Stimulated activated naive CD8-positive, alpha-beta T cell treated with anti-CD3 and anti-CD28 coated beads, Interleukin-15, amount 100 ng/mL, for 72 hours (primary cell): ENCODE data around the gene FILIP1L.

Experiments used
- ATAC-seq: fragments of 150-1000 bp; cut with Tn5 transposase; 2 replicates; pipeline ENCODE4 v1.10.0; 2021; ENCODE audit warnings: mild to moderate bottlenecking, moderate library complexity
- DNase-seq, 2 donors: peaks; one replicate each; pipeline ENCODE4 v3.0.0; 2021 to 2022
- H3K27ac Mint-ChIP-seq, 2 donors: one replicate each; pipeline ENCODE4 v1.8.0; 2022; ENCODE audit warnings: mild to moderate bottlenecking in 2 of 2, mixed read lengths in 2 of 2, moderate library complexity in 2 of 2
- H3K27me3 Mint-ChIP-seq: one replicate; pipeline ENCODE4 v1.8.0; 2022; ENCODE audit warnings: mixed read lengths
- H3K4me1 Mint-ChIP-seq: one replicate; pipeline ENCODE4 v1.8.0; 2022; ENCODE audit warnings: mild to moderate bottlenecking, mixed read lengths
- H3K4me3 Mint-ChIP-seq, 2 donors: one replicate each; pipeline ENCODE4 v1.8.0; 2022; ENCODE audit warnings: mild to moderate bottlenecking in 2 of 2, mixed read lengths in 2 of 2, moderate library complexity in 1 of 2
- H3K9me3 Mint-ChIP-seq, 2 donors: one replicate each; pipeline ENCODE4 v1.8.0; 2022; ENCODE audit warnings: mixed read lengths in 2 of 2

FILIP1L gene

GRCh38 chr3:100108464-100109079, 5.7 kb downstream of the FILIP1L start:
- H3K27ac Mint-ChIP-seq, result no peak overlapping the region
- ATAC-seq (no peak), DNase-seq (no peak)
- H3K27me3 Mint-ChIP-seq, result no peaks in the 10 kb centered on the region
- H3K4me3 Mint-ChIP-seq, result no peak overlapping the region
- no peaks in the 10 kb centered on the region for H3K9me3 Mint-ChIP-seq
- peaks cover 53% of the 10 kb centered on the region for H3K4me1 Mint-ChIP-seq

DNA sequence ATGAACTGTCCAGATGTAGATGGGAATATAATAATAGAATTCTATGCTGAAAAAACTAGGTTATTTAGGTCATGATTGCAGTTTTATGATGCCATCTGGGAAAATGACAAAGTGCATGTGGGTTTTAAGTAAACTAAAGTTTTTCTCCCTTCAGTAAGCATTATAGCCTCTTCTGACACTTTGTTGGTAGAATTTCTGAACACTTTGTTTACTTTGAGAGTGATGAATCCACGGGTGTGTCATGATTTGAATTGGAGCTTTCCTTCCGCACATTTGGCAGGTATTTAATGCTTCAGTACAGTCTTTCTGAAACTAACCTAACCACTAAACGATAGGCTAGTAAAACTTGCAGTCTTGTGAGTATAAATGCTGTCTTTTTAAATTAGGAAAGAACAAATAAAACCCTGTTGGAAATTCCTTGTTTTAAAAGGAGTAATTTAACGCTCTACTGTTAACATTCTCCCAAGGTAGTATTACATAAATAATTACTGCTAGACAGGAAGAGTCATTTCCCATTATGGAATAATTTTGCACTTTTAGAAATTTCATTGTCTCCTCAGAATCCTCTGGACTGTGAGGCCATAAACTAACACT, 7.0 kb downstream of the FILIP1L start:
- Mint-ChIP-seq H3K4me1 (peaks cover 65% of the 10 kb centered on the region), H3K4me3 (no peak overlapping the region), H3K9me3 (no peaks in the 10 kb centered on the region), H3K27ac (no peak overlapping the region), H3K27me3 (no peaks in the 10 kb centered on the region)
- DNase-seq, result no peak
- no peak for ATAC-seq

GRCh38 chr3:100106531-100107141, 7.7 kb downstream of the FILIP1L start:
- H3K27me3 Mint-ChIP-seq, result no peaks in the 10 kb centered on the region
- ATAC-seq, result no peak
- DNase-seq, result no peak
- peaks cover 65% of the 10 kb centered on the region for H3K4me1 Mint-ChIP-seq
- peak overlapping the region; percentile 100 for H3K27ac Mint-ChIP-seq
- H3K4me3 Mint-ChIP-seq, result peak overlapping the region in 1 of 2 donors; percentile 26
- H3K9me3 Mint-ChIP-seq, result no peaks in the 10 kb centered on the region

DNA sequence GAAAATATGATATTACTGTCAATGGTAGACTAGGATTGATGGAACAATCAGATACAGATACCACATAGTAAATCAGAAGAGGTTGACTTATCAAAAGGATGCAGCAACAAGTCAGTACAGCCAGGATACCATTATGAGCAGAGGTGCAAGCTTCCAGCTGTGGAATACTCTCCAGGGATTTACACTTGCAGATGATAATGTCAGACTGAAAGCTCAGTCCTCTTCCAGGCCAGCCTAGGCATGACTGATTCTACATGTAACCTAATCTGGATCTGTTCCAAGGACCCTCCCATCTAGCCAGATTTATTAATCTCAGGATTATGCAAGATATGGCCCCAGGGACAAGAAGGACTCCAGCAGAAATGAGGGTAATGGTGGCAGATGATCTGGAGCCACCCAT, 8.2 kb downstream of the FILIP1L start:
- peaks cover 63% of the 10 kb centered on the region for H3K4me1 Mint-ChIP-seq
- DNase-seq, result no peak
- ATAC-seq, result no peak
- H3K27ac Mint-ChIP-seq, result peak overlapping the region; percentile 100
- no peaks in the 10 kb centered on the region for H3K27me3 Mint-ChIP-seq
- H3K9me3 Mint-ChIP-seq, result peaks cover 0 to 4% of the 10 kb centered on the region in 2 donors
- peak overlapping the region in 1 of 2 donors; percentile 47 for H3K4me3 Mint-ChIP-seq

DNA sequence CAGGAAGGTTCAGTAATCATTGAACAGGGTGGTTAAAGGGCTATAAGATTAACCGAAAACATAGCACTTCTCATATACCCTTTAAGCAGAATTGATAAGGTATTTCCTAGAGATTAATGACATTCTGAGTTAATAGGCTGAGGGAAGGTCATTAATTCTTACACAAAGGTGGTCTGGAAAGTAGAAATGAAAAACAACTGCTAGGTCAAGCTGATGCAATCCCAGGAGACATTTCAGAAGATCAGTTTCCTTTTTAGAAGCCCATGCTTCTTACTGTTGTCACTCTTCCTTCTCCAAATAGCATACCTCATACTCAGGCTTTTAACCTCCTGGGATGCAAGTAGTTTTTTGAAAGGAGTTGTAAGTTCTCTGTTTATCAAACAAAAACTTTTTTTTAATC, 8.8 kb downstream of the FILIP1L start:
- peak in 1 of 2 donors; percentile 37 for DNase-seq
- H3K9me3 Mint-ChIP-seq, result peaks cover 0 to 7% of the 10 kb centered on the region in 2 donors
- H3K27ac Mint-ChIP-seq, result peak overlapping the region; percentile 100
- no peaks in the 10 kb centered on the region for H3K27me3 Mint-ChIP-seq
- peak; percentile 39 for ATAC-seq
- H3K4me3 Mint-ChIP-seq, result peak overlapping the region; percentile 33 to 66
- peaks cover 57% of the 10 kb centered on the region for H3K4me1 Mint-ChIP-seq

- ATAC-seq (no peak), DNase-seq (no peak)
- Mint-ChIP-seq H3K27me3 (no peaks in the 10 kb centered on the region), H3K4me3 (peak overlapping the region; percentile 36 to 66), H3K4me1 (peaks cover 52% of the 10 kb centered on the region), H3K9me3 (peaks cover 0 to 7% of the 10 kb centered on the region in 2 donors), H3K27ac (peak overlapping the region; percentile 100)
Measured at GRCh38 chr3:100104817-100105413, 9.4 kb downstream of the FILIP1L start.

- Mint-ChIP-seq H3K4me3 (peak overlapping the region; percentile 40 to 66), H3K4me1 (peaks cover 52% of the 10 kb centered on the region), H3K9me3 (peaks cover 0 to 7% of the 10 kb centered on the region in 2 donors), H3K27ac (peak overlapping the region; percentile 100), H3K27me3 (no peaks in the 10 kb centered on the region)
- DNase-seq, result no peak
- no peak for ATAC-seq
Measured at GRCh38 chr3:100104442-100104798, 9.9 kb downstream of the FILIP1L start.

DNA sequence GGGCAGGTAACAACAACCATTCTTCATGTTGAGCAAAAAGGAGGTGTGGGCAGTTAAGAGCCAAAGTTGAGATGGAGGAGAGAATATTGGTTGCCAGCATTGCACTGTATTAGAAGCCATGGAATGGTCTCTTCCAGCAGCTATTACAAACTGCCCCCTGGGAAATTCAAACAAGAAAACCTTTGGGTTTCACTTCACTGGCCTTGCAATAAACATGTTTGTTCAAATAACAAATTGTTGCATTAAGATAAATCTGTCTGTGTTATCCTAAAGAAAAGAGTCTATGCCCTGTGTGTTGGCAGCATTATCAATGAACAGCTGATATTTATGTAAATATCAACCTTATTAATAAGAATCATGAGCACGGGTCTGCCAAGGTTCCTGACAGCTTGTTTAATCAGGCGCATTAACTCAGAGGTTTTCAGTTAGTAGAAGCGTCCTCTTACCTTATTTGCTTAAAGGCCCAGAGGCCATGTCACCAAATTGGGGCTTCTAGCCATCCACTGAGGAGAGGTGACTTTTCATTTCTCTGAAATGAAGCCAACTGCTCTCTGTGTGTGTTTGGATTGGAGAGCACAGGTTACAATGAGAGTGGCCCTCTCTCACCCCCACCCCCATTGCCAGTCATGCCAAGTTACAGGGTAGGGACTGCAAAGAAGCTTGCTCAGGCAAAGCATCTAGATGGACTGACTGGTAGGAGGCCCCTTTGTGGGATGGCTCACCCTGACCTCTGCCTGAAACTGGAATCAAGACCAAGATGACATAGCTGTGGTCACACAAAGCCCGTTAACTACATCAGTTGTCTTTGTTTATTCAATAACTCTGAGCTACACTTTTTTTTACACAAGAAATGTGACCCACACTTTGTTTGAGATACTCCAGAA, 10.5 kb downstream of the FILIP1L start:
- Mint-ChIP-seq H3K4me1 (peaks cover 52% of the 10 kb centered on the region), H3K27ac (peak overlapping the region; percentile 100), H3K27me3 (no peaks in the 10 kb centered on the region), H3K9me3 (peaks cover 0 to 7% of the 10 kb centered on the region in 2 donors), H3K4me3 (peak overlapping the region; percentile 40 to 66)
- ATAC-seq, result peak; percentile 96
- peak; percentile 61 to 83 for DNase-seq

DNA sequence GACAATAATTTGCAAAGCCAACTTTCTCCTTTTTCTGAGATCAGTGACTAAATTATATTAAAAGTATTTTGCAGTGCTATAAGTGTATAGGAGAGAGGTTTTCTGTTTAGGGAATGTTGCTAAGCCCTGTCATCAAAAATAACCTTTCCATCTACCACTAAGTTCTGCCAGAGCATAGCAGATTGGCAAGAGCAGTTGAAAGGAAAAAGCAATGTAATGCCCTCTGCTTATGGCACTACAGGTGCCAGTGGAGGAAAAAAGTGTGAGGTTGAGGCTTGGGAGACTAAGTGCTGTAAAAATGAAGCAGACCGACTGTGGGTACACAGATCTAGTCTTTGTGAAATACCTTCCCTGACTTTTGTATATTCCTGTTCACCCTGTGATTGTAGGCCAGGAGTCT, 11.5 kb downstream of the FILIP1L start:
- H3K9me3 Mint-ChIP-seq, result peaks cover 0 to 7% of the 10 kb centered on the region in 2 donors
- peak overlapping the region; percentile 35 to 77 for H3K27ac Mint-ChIP-seq

DNA sequence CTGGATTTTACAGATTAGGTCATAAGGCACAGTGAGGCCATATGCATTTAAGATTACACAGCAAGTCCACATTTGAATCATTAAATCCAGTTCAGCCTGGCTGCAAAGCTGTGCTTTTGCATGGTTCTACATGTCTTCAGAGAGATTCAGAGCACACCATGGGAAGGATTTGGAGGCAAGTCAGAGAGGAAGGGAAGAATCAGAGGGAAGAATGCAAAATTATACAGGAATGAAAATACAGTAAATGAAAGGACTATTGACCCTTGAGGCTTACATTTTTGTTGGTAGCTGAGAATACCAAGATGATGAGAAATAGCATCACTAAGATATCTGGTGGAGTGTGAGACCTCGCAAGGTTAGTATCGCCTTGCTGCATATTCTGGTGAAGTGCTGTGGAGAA, 13.9 kb downstream of the FILIP1L start:
- H3K27me3 Mint-ChIP-seq, result no peaks in the 10 kb centered on the region
- no peak for ATAC-seq
- H3K9me3 Mint-ChIP-seq, result peaks cover 0 to 7% of the 10 kb centered on the region in 2 donors

More for the DNA sequence above, 11.5 kb downstream of the FILIP1L start:
- H3K4me3 Mint-ChIP-seq, result peak overlapping the region in 1 of 2 donors; percentile 47
- H3K27me3 Mint-ChIP-seq, result no peaks in the 10 kb centered on the region
- peaks cover 52% of the 10 kb centered on the region for H3K4me1 Mint-ChIP-seq
- ATAC-seq, result no peak
- no peak for DNase-seq

DNA sequence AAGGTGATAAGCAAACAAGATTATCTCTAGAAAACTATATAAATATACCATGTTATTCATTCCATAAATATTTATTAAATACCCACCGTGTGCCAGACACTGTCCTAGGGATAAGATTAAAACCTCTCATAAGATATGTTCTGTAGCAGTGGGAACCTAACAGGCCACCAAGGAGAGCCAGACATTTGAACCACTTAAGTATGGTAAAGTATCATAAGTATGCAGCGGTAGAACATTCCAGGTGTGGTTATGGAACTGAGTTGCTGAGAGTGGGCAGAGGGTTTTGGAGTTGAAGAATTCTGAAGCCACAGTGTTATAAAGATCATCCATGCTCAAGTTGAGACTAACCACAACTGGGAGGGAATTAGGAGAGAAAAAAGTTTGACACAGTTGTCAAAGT, 14.7 kb downstream of the FILIP1L start:
- no peak overlapping the region for H3K4me3 Mint-ChIP-seq
- no peak for ATAC-seq
- H3K27ac Mint-ChIP-seq, result no peak overlapping the region
- DNase-seq, result no peak
- peaks cover 0 to 7% of the 10 kb centered on the region in 2 donors for H3K9me3 Mint-ChIP-seq
- peaks cover 34% of the 10 kb centered on the region for H3K4me1 Mint-ChIP-seq
- no peaks in the 10 kb centered on the region for H3K27me3 Mint-ChIP-seq

More for the DNA sequence above, 13.9 kb downstream of the FILIP1L start:
- Mint-ChIP-seq H3K4me1 (peaks cover 42% of the 10 kb centered on the region), H3K27ac (no peak overlapping the region), H3K4me3 (no peak overlapping the region)
- no peak for DNase-seq

DNA sequence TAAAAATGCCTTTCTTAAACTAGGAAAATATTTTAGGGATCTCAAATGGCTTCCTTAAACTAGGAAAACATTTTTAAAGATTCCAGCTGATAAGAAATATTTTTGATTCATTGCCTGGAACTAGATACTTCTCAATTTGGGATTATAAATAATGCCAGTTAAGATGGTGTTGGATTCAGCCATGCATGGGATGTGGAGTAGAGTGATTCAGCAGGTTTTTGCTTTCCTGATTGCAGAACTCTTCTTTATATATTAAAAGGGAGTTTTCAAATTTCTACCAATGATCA, 15.6 kb downstream of the FILIP1L start:
- peaks cover 0 to 7% of the 10 kb centered on the region in 2 donors for H3K9me3 Mint-ChIP-seq
- H3K4me1 Mint-ChIP-seq, result peaks cover 30% of the 10 kb centered on the region
- DNase-seq (no peak), ATAC-seq (no peak)
- no peak overlapping the region for H3K4me3 Mint-ChIP-seq
- no peaks in the 10 kb centered on the region for H3K27me3 Mint-ChIP-seq
- no peak overlapping the region for H3K27ac Mint-ChIP-seq

DNA sequence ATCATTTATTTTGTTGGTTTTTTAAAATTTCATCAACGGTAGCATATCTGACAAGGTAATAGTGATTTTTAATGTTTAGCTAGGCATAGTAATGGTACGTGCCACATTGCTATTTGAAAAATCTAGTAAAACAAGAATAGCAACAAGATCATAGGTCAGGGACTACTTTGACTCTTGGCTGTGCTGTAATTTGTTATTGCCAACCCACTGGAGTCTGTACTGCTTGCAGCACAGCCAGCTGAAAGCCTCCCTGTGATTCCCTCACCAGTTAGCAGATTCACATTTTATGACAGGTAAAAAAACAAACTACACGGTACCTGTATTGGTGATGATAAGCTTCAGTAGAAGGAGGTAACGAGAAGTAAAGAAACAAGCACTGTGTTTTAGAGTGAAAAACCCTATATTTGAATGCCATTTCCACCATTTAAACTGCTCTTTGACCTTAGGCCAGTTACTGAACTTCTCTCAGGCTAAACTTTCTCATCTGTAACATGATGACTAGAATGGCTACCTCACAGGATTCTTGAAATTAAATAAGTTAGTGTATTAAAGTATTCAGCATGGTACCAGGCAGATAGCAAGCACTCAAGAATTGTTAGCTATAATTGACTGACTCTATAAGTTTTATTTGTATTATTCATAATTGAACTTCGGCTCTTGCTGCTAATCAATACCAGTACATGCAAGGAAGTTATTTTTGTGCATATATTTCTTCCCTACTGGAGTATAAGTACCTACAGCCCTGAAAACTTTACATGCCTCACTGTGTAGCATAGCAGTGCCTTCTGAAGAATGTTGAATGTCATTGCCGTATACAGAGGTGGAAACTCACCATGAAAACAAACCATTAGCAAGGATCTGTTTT, 16.1 kb downstream of the FILIP1L start:
- ATAC-seq (no peak), DNase-seq (no peak)
- Mint-ChIP-seq H3K4me3 (no peak overlapping the region), H3K4me1 (peaks cover 30% of the 10 kb centered on the region), H3K9me3 (peaks cover 0 to 7% of the 10 kb centered on the region in 2 donors), H3K27me3 (no peaks in the 10 kb centered on the region), H3K27ac (no peak overlapping the region)

DNA sequence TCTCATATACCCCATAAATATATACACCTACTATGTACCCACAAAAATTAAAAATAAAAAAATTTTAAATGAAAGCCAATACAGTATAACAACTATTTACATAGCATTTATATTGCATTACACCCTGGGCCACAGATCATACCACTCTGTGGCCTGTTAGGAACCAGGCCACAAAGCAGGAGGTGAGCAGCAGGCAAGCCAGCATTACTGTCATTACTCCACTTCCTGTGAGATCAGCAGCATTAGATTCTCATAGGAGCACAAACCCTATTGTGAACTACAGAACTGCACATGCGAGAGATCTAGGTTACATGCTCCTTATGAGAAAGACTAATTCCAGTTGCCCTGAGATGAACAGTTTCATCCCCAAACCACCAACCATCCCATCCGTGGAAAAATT, 17.4 kb downstream of the FILIP1L start:
- Mint-ChIP-seq H3K27me3 (no peaks in the 10 kb centered on the region), H3K4me3 (no peak overlapping the region), H3K4me1 (peaks cover 33% of the 10 kb centered on the region), H3K9me3 (peaks cover 0 to 7% of the 10 kb centered on the region in 2 donors), H3K27ac (no peak overlapping the region)
- peak in 1 of 2 donors; percentile 25 for DNase-seq
- peak; percentile 89 for ATAC-seq
